GM12878 (cell line): Measurements from ENCODE around the gene EMSY. TPM values are rescaled to one million over a fixed set of nuclear protein-coding genes. Genes with fewer than 3 reads are reported as not detected.

Experiments
- ATAC-seq: fragments of 200-7000 bp; cut with Tn5 transposase; 3 replicates; pipeline ENCODE4 v1.9.1; 2020; ENCODE audit warnings: mild to moderate bottlenecking, moderate library complexity
- BruUV-seq: library from RNA; stranded (reverse); fragments of 400-500 nt; replicated peaks from 2 replicates; lab custom pipeline; 2021; lab: Mats Ljungman, UMichigan
- CTCF ChIA-PET: fragments of 300-600 bp; sonication (Branson Sonifier 250); formaldehyde crosslinking; extraction: SDS; loops from one replicate; lab custom pipeline; 2021; ENCODE audit warnings: inconsistent platforms; lab: Yijun Ruan, JAX
- POLR2A ChIA-PET: fragments of 350-600 bp; formaldehyde crosslinking; extraction: SDS; loops from one replicate; lab custom pipeline; 2021; ENCODE audit warnings: inconsistent platforms; lab: Charles Lee
- RAD21 ChIA-PET: fragments of 300-600 bp; sonication (Branson Sonifier 250); formaldehyde crosslinking; loops from one replicate; lab custom pipeline; 2023; ENCODE audit warnings: antibody characterized with exemption; ENCODE audit not compliant: unreplicated experiment; lab: Charles Lee
- SMC1A ChIA-PET: fragments of 300-600 bp; sonication (Branson Sonifier 250); formaldehyde crosslinking; loops from one replicate; lab custom pipeline; 2023; ENCODE audit not compliant: unreplicated experiment, uncharacterized antibody; lab: Charles Lee
- DNase-seq: peaks from one replicate; pipeline ENCODE4 v3.0.0-alpha.2; 2011; ENCODE audit warnings: low read depth, low spot score
- FAIRE-seq: peaks from 3 replicates; lab custom pipeline; 2011; peaks lifted over from hg19 to GRCh38; lab: Jason Lieb, UNC
- H2AFZ ChIP-seq: 2 replicates; pipeline ENCODE4 v1.6.0; 2011; ENCODE audit warnings: low read depth, low read length, control low read depth; ENCODE audit not compliant: control insufficient read depth
- H3K27ac ChIP-seq: 2 replicates; pipeline ENCODE4 v1.5.1; 2011; ENCODE audit warnings: control low read depth; ENCODE audit not compliant: control insufficient read depth, insufficient read depth
- H3K27me3 ChIP-seq, 2 experiments: replicated peaks in 1 of 2; 2 replicates each; pipeline versions ENCODE4 v1.6.0 to v1.6.1; 2011; ENCODE audit warnings: low read length in 1 of 2; ENCODE audit not compliant: control insufficient read depth in 2 of 2, insufficient read depth in 2 of 2
- H3K36me3 ChIP-seq, 2 experiments: 2 replicates each; pipeline ENCODE4 v1.5.1; 2011; ENCODE audit warnings: low read length in 1 of 2; ENCODE audit not compliant: control insufficient read depth in 2 of 2, insufficient read depth in 2 of 2
- H3K4me1 ChIP-seq: 2 replicates; pipeline ENCODE4 v1.6.1; 2011; ENCODE audit warnings: mild to moderate bottlenecking, low read length, moderate library complexity, mixed read lengths; ENCODE audit not compliant: control insufficient read depth, insufficient read depth
- H3K4me2 ChIP-seq: 2 replicates; pipeline ENCODE4 v1.6.0; 2011; ENCODE audit warnings: control low read depth; ENCODE audit not compliant: control insufficient read depth, insufficient read depth
- H3K4me3 ChIP-seq: fragments of 200-600 bp; sonication (generic); 2 replicates; pipeline ENCODE4 v1.5.1; 2016
- H3K79me2 ChIP-seq: 2 replicates; pipeline ENCODE4 v1.6.0; 2011; ENCODE audit warnings: low read length; ENCODE audit not compliant: control insufficient read depth, insufficient read depth
- H3K9ac ChIP-seq: 2 replicates; pipeline ENCODE4 v1.8.0; 2011; ENCODE audit warnings: low read length, control low read depth, mixed read lengths; ENCODE audit not compliant: control insufficient read depth, insufficient read depth
- H3K9me3 ChIP-seq: replicated peaks from 3 replicates; pipeline ENCODE4 v1.5.1; 2011; ENCODE audit warnings: mild to moderate bottlenecking, low read length; ENCODE audit not compliant: control insufficient read depth, insufficient read depth
- H4K20me1 ChIP-seq: 2 replicates; pipeline ENCODE4 v1.6.0; 2011; ENCODE audit not compliant: control insufficient read depth, insufficient read depth
- E2F8 ChIP-seq: fragments of 450-650 bp; IDR thresholded peaks from 2 replicates; pipeline ENCODE4 v1.6.1; 2018; ENCODE audit warnings: mild to moderate bottlenecking, low read depth, moderate library complexity; ENCODE audit not compliant: partially characterized antibody
- IKZF1 ChIP-seq: fragments of 450-650 bp; conservative IDR thresholded peaks from 2 replicates; pipeline ENCODE4 v1.6.1; 2017; ENCODE audit warnings: antibody characterized with exemption, mild to moderate bottlenecking
- LARP7 ChIP-seq: fragments of 450-650 bp; IDR thresholded peaks from 2 replicates; pipeline ENCODE4 v1.6.1; 2017; ENCODE audit warnings: mild to moderate bottlenecking
- MEF2B ChIP-seq: fragments of 450-650 bp; IDR thresholded peaks from 2 replicates; pipeline ENCODE4 v1.6.1; 2018; ENCODE audit warnings: mild to moderate bottlenecking, moderate library complexity; ENCODE audit not compliant: partially characterized antibody, poor library complexity, severe bottlenecking
- NR2C2 ChIP-seq: IDR thresholded peaks from 2 replicates; pipeline ENCODE4 v1.6.1; 2011; ENCODE audit warnings: borderline replicate concordance, low read depth; ENCODE audit not compliant: control insufficient read depth, insufficient read length
- SKIL ChIP-seq: fragments of 450-650 bp; IDR thresholded peaks from 2 replicates; pipeline ENCODE4 v1.6.1; 2017; ENCODE audit warnings: mild to moderate bottlenecking, low read depth, inconsistent platforms; ENCODE audit not compliant: poor library complexity, severe bottlenecking
- SMARCA5 ChIP-seq: fragments of 450-650 bp; IDR thresholded peaks from 2 replicates; pipeline ENCODE4 v1.6.1; 2017; ENCODE audit warnings: mild to moderate bottlenecking
- SREBF1 ChIP-seq: IDR thresholded peaks from 2 replicates; pipeline ENCODE4 v1.6.1; 2012; ENCODE audit warnings: mild to moderate bottlenecking, low read length
- YY1 ChIP-seq: IDR thresholded peaks from 2 replicates; pipeline ENCODE4 v1.6.1; 2011; ENCODE audit warnings: low read depth, mild to moderate bottlenecking, low read length
- ZNF592 ChIP-seq: fragments of 450-650 bp; IDR thresholded peaks from 2 replicates; pipeline ENCODE4 v1.6.1; 2017; ENCODE audit warnings: mild to moderate bottlenecking, moderate library complexity
- WGBS: methylation state at CpG from one replicate; pipeline ENCODE4 v1.1.6; 2016; ENCODE audit warnings: low lambda C conversion rate; ENCODE audit not compliant: insufficient replicate concordance, insufficient coverage; ENCODE audit errors: missing lambda C conversion rate; 5-methylcytosine and 5-hydroxymethylcytosine counted together
- in situ Hi-C: fragments of 300-500 bp; cut with MboI; formaldehyde crosslinking; loops from 9 replicates; pipeline ENCODE4 v1.14.3; 2018; ENCODE audit warnings: mixed read lengths
- intact Hi-C: fragments of 100-400 bp; cut with micrococcal nuclease; formaldehyde crosslinking; loops from one replicate; pipeline ENCODE4 v1.14.2; 2022; ENCODE audit not compliant: unreplicated experiment
- polyA plus RNA-seq, 11 experiments: library from polyadenylated mRNA; depleted of rRNA in 4 of 11; unstranded in 6 of 11; stranded (reverse) in 5 of 11; fragments of >200 nt; fragmentation: Nextera tagmentation in 4 of 11; fragmentation: Illumina TruSeq in 1 of 11; extraction: Ambion mirVana in 4 of 11; extraction: Trizol in 1 of 11; gene quantifications; 1 replicate in 1 of 11; 2 replicates in 10 of 11; pipeline versions ENCODE4 v1.2.1 to v1.2.3, GENCODE V29; 2011 to 2016; ENCODE audit warnings: inconsistent platforms in 2 of 11, missing spikeins in 2 of 11, low read depth in 1 of 11
- total RNA-seq, 4 experiments: library from RNA; depleted of rRNA in 3 of 4; stranded (reverse); fragments of >200 nt in 3 of 4; fragmentation: Illumina TruSeq in 1 of 4; extraction: Trizol in 1 of 4; gene quantifications; 2 replicates each; pipeline versions ENCODE4 v1.2.1 to v1.2.3, GENCODE V29; 2013 to 2021

Gene EMSY
- total and polyA plus RNA-seq, 10 of the 15 experiments (the other 5 are each of a cell fraction or from before 2014, with no cell fraction given): 9.3 to 26.9 (median 13.0) TPM

- no peak for TF ChIP-seq LARP7
Observed at GRCh38 chr11:76493040-76493439, 48.2 kb downstream of the EMSY start (continued).

GRCh38 chr11:76493626-76494539, 49.1 kb downstream of the EMSY start:
- WGBS: 95% methylated on average over 25 of the region's 25 CpGs
- no peaks in the 10 kb centered on the region for H4K20me1 ChIP-seq
- H3K4me3 ChIP-seq: no peak overlapping the region
- SMC1A ChIA-PET: interaction anchor here (0.6 to 1.2 kb wide), 2 partner anchors 19 to 826 kb away, joined by 3 read pairs; no protein-coding TSS in a partner anchor
- H3K36me3 ChIP-seq: peaks cover 2 to 4% of the 10 kb centered on the region in 2 experiments
- no peak for ATAC-seq
- FAIRE-seq: no peak
- in situ Hi-C loops (no loop called here), intact Hi-C loops (no loop called here)
- no peak for DNase-seq
- no peaks in the 10 kb centered on the region for H3K4me1 ChIP-seq
- H3K9ac ChIP-seq: no peak overlapping the region
- no peaks in the 10 kb centered on the region for H3K27me3 ChIP-seq
- H3K79me2 ChIP-seq: no peaks in the 10 kb centered on the region
- no peak overlapping the region for H3K27ac ChIP-seq
- RAD21 ChIA-PET: no interaction called here
- H3K9me3 ChIP-seq: no peaks in the 10 kb centered on the region
- H3K4me2 ChIP-seq: no peak overlapping the region
- BruUV-seq: no TSS peak
- CTCF ChIA-PET: interaction anchor here (0.6 kb wide), 1 partner anchor 536 kb away, joined by 4 read pairs; no protein-coding TSS in a partner anchor
- no peak overlapping the region for H2AFZ ChIP-seq
- POLR2A ChIA-PET: no interaction called here
- TF ChIP-seq MEF2B (no peak), NR2C2 (no peak), ZNF592 (no peak), YY1 (no peak), SREBF1 (no peak), IKZF1 (no peak), E2F8 (no peak), SKIL (no peak), SMARCA5 (no peak)
